SKM-1 (cell line): ENCODE results near the gene LRRC37A3.
A peak's percentile ranks its signal among the peaks of the same experiment; 100 is the strongest.
"Not testable (repeated sequence)": the region's sequence is repeated elsewhere in the genome, so short reads cannot be mapped to it uniquely, and the experiment has no call there.

Experiments
- DNase-seq: peaks from one replicate; lab custom pipeline; 2025; ENCODE audit not compliant: unreplicated experiment; lab: John Stamatoyannopoulos, UW

The LRRC37A3 gene

DNA sequence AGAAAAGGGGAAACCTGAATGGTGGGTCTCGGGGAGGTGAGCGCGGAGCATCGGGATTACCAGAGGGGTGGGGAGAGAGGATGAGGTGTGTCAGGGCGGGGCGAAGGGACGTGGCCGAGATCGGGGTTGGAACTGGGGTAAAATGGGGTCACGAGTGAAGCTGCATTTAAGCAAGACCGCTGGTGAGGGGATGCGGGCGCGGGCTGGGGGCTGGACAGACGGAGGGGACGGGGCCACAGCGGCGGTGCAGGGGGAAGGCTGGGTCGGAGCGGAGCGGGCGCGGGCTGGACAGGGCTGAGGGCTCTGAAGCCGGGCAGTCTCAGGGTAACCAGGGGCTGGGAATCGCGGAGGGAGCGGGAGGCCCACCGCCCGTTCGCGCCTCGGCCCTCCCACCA lies 82.7 kb downstream of the LRRC37A3 start:
- not testable (repeated sequence) for DNase-seq

DNA sequence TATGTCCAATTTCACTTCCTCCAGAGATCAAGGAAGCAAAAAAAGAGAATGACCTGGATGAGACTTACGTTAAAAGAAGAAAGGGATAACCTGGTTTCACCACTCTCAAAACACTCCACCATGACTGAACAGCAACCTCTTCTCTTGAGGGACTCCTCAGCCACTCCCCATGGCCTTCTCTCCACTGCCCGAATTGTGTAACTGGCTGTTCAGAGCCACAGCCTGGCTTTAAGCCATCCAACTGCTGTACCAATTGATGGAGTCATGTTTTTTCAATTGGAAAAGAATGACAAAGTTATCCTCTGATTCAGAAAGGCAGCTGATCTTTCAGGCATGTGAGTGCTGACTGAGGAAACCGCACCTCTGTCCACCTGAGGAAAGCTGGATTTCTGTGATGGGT lies 85.2 kb downstream of the LRRC37A3 start:
- DNase-seq: not testable (repeated sequence)

DNA sequence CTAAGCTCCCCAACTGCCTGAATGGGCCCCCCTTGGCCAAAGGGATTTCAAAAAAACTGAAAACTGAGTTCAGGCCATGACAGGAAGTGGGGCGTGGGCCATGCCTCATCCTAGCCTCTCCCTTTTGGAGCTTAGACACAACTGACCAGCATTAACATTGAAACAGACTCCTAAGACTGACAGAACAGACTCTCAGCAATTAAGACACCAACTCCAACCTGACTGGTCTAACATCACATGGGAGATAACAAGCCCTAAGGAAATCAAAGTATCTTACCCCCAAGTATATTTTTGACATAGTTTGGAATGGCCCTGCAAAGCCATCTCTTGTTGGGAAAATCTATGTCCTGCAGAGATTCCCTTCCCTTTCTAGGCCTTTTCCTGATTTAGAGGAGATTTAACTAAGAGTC lies 88.6 kb downstream of the LRRC37A3 start:
- DNase-seq: not testable (repeated sequence)

DNA sequence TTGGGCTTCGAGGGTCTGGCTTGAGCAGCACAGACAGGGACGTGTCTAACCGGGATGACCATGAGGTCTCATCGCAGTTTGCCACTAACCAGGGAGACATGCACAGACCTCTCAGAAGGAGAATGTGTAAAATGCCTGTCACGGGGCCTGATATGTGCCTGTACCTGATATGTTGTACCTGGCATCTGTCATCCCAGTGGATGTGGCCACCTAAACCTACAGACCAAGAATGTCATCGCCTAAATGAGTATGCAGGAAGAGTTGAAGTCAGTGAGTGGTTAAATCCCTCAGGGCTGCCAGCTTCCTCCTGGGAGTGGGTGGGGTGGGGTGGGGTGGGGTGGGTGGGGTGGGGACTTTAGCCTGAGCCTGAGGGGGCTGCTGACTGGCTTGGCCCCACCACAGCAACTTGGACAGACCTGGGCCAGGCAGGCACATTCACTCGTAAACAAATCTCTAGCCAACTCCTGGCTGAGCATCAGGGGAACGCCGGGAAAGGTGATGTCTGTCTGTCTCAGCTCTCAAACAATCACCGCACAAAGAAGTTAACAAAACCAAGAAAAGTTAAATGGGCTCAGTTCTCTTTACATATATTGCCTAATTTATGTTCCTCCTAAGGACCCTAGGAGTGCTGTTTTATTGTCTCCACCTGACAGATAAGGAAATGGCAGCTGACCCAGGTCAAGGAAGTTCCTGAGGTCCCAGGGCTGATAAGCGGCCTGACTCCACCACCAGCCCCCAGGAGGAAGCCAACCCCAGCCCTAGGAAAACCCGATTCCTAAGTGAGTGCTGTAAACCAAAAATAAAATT lies 89.3 kb downstream of the LRRC37A3 start:
- DNase-seq: not testable (repeated sequence)

DNA sequence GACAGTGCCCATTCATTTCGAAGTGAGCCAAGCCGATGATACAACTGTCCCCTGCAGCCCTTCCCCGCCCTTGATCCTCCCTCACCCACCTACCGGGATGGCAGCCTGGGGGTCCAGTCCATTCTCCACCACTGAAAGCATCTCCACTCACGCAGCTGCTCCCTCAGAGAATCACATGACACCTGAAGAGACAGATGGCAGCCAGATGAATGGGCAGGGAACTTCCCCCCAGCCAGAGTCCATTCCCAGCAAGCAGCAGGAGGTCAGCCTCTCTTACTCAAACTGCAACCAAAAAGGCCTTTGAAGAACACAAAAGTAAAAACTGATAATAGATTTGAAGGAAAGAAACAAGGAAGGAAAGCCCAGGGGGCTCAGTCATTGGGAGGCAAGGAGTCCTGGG lies 90.2 kb downstream of the LRRC37A3 start:
- not testable (repeated sequence) for DNase-seq

DNA sequence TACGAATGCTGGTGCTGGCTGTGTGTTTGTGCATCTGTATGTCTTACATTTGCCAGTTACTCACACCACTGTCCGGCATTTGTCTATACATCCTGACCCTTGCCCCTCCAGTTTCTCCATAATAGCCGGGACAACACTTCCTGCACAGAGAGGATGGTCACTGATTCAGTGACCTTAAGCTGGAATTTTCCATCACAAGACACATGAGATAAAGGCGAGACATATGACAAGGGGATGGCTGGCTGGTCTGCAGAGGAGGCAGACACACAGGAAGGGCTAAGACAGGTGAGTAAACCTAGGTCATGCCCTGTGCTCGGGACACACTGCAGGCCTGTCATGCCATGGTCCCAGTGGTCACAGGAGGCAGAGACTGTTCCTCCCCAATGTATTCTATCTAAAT lies 100.4 kb downstream of the LRRC37A3 start:
- not testable (repeated sequence) for DNase-seq

DNA sequence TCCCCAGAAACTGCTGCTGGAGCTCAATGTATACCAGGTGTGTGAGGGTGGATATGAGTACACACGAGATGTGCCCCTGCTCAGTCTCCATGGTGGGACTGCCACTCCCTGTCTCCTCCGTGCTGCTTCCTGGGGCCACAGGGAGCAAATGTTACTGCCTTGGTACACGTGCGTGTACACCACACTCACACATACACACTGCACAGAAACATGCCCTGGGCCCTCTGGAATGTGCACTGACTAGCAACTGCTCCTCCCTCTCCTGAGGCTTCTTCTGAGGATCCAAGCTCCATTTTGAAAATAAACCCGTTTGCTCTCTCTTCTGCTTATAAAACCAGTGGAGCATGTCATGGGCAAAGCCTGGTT lies 103.5 kb downstream of the LRRC37A3 start:
- DNase-seq: not testable (repeated sequence)

DNA sequence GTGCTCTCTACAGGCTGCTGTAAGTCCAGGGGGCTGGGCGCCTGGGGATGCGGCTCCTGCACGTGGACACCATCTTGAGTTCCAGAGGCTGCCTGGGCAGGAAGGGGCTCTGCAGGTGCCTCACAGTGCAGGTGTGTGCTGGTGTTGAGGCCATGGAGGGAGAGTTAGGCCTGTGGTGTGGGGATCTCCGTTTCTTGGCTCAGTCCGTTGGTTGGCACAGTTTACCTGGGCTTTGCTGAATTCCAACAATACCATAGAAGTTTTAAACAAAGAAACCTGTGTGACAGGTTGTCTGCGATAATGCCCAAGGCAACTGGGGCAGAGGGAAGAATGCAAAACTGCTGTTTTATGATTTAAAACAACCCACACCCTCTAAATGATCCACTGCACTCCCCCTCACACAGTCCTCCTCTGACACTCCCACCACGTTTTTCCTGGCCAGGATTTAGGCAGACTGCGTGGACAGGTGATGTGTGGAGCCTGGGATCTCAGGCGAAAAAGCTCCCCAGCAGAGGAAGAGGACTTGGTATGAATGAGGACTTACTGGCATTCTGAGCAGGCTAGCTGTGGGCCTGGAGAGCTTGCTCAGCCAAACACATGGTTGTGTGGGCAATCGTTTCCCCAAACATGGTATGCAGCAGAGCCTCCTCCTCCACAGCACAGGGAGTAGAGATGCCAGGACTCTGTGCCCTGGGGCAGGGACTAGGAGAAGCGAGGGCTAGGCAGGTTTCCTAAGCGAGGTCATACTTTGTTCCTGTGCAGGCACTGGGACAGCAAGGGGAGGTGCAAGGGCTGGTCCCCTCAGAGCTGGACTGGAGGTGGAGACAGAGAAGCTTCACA lies 104.1 kb downstream of the LRRC37A3 start:
- DNase-seq: not testable (repeated sequence)

DNA sequence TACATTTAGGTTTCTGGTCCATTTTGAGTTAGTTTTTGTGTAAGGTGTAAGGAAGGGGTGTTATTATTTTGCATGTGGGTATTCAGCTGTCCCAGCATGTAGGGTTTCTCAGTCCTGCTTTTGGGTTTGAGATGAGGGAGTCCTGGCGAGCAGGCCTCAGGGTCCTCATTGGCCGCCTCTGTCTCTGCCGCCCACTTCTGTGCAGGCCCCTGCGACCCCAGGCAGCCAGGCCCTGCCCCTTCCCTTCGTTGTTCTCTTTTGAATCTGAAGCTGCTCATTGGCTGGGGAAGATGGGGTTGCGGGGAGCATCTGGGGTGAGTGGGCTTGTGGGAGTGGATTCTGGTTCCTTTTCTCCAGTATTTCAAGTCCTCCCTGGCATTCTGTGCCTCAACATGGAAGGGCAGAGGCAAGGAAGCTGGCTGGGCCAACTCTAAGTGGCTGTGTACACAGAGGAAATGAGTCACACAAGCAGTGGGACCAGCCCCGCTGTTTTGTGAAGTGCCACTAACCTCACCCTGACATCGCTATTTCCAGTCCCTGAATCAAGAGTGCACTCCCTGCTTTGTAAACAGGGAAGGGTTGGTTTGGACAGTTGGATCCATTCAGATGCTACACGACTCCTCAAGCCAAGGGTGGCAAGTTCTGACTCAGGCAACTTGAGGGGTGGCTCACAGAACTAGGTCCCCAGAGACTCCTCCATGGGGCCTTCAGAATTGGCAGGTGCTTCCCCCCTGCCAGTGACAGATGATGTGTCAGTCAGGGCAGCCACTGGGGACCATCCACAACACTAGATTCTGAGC lies 110.9 kb downstream of the LRRC37A3 start:
- peak; percentile 3 for DNase-seq
